HG02938 (cell line): Measurements from ENCODE around the gene TRDMT1.

Experiments
- ATAC-seq: cut with Tn5 transposase; IDR thresholded peaks from one replicate; pipeline ENCODE4 v1.9.1; 2021; ENCODE audit warnings: mild to moderate bottlenecking, moderate library complexity; ENCODE audit not compliant: unreplicated experiment

TRDMT1 gene

DNA sequence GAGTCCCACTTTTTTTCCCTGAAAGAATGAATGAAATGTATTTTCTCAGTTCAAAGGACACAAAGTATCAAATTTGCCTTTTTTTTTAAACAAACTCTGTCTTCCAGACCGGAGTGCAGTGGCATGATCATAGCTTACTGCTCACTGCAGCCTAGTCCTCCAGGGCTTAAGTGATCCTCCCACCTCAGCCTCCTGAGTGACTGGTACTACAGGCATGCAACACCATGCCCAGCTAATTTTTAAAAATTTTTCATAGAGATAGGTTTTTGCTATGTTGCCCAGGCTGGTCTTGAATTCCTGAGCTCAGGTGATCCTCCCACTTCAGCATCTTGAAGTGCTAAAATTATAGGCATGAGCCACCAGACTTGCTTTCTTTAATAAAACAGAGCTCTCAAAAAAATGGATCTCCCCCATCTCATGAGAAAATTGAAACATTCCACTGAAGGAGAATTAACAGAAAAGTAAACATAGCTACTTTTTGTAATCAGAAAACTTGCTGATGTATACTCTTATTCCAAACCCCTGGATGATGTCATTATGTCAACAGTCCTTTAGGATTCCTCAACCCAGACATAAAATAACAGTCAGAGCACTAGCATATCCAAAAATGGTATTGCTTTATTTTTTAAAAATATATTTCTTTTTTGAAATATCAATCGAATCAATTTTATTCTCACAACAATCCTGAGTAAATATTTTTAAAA is 12.3 kb upstream of the TRDMT1 start:
- ATAC-seq: no peak

DNA sequence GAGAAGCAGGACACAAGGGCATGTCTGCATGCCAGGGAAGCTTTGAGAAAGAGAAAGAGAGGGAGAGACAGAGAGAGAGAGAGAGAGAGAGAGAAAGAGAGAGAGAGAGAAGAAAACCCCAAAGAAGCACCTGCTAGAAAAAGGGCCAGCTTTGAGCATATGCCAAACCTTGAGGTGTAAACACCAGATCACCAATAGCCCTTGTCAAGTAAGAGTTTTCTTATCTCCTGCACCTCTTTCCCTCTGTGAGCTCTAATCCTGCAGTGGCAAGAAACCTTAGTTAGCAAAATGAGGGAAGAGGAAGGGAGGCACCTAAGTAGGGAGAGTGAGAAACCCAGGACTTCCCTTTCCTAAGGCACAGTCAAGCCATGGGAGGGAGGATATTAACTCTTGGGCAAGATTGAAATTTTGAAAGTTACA is 11.3 kb upstream of the TRDMT1 start:
- ATAC-seq: no peak

DNA sequence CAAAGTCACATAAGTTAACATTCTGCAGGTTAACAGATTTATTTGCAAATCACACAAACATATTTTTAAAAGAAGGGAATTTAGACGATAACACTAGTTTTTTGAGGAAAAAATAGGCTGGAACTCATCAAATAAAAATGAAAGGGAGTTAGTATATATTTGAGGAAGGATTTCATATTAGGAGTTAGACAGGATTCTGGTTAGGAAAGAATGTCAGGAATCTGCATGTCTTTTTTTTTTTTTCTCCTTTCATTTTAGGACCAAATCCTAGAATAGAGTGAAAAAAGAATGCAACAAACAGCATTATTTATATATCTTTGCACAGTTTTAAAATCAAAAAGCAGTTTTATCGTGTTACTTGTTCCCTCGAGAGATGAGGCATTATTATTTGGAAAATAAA is 8.9 kb upstream of the TRDMT1 start:
- ATAC-seq: no peak

DNA sequence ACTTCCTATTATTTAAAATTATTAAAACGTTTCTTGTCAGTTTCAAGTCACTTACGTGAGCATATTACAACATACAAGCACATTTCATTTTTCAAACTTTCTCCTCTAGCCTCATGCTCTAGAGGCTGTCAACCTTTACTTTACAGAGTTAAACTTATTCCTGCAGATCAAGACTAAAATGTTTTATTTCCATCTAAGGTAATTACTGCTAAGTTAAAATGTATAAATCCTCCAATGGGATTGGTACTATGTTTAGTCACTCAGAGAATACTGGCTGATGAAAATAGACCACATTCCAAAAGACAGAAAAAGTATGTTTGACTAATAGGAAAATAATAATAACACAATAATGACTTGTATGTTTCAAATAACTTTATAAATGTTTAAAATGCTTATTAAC is 8.4 kb upstream of the TRDMT1 start:
- no peak for ATAC-seq

DNA sequence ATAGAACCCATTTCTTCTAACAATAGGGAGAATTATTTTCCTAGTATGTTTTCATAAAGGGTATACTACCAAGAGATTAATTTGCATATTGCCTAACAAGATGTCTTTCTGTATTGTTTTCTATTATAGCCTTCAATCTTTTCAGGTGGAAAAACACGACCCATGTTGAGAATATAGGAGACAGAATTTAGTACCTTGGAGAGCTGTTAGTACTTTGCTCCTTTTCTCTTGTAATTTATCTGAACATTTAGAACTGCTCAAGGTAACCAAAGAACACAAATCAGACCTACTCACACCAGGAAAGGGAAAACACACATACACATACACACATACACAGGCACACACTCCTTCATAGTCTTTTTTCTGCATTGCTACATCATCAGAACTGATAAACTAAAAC is 7.8 kb upstream of the TRDMT1 start:
- no peak for ATAC-seq

DNA sequence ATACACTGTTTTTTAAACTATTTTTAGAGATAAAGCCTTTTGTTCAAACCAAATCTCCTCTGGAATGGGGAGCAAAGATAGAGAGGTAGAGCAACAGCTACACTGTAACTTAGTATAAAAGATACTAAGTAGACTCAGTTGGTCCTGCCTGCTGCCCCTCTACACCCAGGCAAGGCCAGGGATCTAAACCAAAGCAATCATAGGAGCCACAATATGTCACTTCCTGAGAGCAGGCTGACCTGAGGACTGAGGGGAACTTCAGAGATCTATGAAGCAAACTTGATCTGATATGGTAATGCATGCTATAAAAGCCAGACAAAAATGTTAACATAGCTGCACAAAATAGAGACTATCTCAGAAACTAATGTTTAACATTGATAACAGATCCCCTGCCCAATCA is 7.0 kb upstream of the TRDMT1 start:
- ATAC-seq: no peak

DNA sequence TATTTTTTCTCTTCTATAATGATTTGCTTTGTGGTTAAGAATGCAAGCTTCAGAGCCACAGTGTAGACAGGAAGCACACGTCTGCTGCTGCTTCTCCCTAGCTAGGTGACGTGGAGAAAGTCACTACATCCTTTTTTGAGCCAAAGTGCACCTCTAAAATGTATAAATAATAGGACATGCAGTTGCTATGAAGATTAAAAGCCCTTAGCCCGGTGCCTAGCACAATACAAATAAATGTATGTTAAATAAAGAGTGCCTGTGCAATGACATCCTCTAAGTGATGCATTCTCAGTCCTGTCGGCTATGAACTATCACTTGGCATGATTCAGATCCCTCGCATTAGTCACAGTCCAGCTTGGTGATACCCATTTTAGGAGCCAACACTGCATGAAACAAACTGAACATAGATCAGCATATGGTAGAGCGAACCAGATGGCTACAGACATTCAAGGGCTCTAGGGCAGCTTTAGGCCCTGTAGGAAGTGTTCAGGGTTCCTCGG is 4.8 kb upstream of the TRDMT1 start:
- ATAC-seq: peak; percentile 58

DNA sequence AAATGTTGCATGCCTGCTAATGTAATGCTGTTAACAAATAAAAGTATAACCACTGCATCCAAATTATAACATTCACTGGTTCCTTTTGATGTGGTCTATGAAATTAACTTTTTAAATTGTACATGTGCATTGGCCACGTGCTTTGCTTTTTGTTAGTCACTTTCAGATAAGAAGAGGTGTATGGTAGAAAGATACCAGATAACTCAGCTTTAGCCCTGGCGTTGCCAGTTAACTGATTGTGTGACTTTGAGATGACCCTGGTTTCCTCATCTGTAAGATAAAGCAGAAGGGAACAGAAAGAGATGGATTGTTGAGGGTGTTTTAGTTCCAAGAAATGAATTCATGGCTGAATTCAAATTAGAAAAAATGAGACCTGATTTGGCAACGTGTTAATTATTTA is 1.9 kb upstream of the TRDMT1 start:
- ATAC-seq: no peak

DNA sequence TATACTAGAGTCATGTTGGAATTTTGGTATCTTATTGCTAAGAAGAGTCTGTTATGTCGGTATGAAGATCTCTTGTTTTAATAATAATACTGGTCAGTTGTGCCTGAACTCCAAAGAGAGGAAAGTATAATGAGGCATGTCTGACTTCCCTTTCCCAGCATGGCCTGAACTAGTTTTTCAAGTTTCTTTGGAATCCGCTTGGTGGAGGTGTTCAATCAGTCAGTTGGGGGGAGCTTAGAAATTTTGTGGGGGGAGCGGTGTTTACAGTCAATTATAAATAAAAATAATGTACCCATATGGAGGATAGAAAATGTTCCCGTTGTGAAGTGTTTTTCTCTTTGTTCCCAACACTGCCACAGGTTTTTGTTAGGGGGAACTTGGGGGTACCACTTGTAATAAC is 1.5 kb upstream of the TRDMT1 start:
- no peak for ATAC-seq

DNA sequence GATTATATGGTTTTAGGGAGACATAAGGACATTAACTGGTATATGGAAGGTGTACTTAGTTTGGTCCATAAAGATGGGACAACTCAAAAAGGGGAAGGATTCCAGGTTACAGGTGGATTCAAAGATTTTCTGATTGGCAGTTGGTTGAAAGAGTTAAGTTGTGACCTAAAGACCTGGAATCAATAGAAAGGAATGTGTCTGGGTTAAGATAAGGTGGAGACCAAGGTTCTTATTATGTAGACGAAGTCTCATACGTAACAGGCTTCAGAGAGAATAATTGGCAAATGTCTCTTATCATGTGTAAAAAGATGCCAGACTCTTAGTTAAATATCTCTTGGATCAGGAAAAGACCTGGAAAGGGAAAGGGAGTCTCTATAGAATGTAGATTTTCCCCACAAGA is 1.0 kb upstream of the TRDMT1 start:
- no peak for ATAC-seq

DNA sequence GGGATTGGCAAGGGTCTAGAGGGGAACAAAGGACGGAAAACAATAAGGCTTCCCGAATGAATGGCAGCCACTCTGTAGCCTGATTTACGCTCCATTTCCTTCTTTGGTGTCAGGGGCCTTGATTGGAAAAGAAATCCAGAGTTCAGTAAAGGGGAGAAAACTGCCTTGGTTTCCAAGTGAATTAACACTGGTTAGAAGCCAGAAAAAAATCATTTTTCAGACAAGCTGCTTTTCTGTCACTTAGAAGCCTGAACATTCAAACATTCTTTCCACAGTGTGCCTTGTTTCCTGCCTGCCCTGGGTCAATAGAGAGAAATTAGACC is 283 bp upstream of the TRDMT1 start:
- ATAC-seq: no peak

DNA sequence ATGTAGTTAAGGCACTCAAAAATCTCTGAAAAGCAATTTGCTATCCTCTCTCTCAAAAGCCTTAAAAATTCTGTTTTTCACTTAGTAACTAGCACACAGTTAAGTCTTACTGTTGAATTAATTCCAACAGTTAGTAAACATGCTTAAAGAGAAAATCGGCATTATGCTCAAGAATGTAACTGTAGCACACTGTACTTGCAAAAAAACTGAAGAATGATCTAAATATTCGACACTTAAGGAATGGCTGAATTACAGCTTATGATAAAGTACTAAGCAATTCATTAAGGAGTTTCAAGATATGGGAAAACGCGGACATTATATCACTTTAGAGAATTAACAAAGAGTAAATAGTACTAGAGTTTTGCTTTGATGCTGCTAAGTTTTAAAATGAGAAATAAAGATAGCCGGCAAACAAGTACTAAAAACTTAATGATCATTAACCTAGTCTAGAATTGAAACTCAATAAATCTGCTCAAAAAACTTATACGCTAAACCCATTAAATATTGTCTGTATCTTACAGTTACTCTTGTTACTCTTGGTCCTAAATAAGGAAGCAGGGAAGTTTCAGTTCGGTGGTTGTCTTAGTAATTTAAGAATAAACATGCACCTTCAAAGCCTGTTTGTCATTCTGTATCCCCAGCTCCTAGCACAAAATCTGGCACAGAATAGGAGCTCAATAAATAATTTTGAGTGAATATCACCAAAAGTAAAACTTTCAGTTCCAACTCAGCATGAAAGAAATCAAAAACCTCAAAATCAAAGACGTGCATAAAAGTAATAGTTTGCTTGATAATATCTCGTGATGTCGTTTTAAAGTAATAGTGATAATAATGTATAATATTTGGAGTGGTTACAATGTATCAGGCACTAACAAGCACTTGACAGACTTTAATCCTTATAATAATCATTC is 1.2 kb downstream of the TRDMT1 start:
- peak; percentile 37 for ATAC-seq

DNA sequence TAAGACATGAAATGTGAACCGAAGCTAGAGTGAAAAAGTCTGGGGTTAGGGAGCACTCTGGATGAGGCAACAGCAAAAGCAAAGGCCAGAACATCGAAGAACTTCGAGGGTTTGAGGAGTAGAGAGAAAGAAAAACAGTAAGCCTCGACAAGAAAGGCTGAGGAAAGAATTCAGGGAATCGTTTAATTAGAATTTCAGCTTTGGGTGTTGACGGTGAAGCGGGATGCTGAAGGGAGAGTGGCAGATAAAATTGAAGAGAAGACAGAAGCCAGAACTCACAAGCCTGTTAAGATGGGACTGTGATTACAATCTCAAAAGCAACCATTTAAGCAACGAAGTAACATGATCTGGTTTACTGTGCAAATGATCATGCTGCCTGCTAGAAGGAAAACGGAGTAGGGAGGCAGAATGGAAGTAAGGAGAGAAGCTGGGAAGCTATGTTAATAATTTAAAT is 2.1 kb downstream of the TRDMT1 start:
- ATAC-seq: no peak

DNA sequence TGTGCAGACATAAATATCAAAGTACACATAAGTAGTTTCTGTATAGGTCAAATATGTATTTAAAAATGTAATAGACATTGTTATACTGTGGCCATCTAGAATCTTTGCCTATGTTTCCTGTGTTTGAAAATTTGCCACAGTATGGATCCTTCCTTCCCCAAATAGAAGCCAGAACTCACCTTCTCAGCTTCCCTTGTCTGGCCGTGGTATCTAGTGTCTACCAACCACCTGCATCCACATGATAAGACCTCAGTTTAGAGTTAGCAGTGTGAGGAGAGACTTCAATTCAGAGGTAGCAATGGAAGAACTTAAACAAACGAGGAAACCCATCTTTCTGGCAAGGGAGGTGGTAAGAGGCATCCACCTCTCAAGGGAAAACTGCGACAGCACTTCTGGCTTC is 4.9 kb downstream of the TRDMT1 start:
- no peak for ATAC-seq

DNA sequence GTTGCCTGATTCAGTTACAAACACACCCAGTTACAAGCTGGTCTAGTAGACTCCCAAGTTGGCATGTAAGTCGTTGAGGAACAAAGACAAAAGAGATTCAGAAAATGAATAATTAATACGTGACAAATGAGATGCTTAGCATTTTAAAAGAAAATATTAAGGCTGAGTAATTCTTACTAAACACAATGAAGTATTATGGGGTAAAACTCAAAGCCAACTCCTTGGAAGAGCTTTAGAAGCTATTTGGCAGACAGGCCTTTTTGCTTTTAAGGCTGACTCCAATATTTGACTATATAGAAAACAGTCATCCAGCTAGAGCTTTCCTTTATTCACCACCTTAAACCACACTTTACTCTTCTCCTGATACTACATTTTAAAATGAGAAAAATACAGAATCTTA is 5.4 kb downstream of the TRDMT1 start:
- ATAC-seq: no peak

DNA sequence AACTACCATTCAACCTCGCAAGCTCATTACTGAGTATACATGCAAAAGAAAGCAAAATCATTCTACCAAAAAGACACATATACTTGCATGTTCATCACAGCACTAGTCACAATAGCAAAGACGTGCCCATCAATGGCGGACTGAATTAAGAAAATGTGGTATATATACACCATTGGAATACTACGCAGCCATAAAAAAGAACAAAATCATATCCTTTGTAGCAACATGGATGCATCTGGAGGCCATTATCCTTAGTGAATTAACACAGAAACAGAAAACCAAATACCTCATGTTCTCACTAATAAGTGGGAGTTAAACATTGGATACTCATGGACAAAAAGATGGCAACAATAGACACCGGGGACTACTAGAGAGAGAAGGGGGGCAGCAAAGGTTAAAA is 6.4 kb downstream of the TRDMT1 start:
- ATAC-seq: no peak

DNA sequence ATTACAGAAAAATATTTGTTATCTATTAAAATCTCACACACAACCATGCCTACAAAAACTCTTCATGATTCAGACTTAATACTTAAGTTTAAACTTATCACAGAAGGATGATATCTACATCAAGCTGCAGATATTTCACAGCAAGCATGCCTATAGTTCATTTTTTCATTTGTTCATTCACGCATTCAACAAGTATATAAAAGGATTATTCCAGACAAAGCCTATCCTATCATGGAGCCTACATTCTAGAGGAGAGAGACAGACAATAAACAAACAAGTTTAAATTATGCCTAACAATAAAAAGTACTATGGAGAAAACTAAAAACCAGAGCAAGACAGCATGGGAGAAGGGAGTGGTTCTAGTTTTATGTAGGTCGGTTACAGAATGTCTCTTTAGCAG is 10.9 kb downstream of the TRDMT1 start:
- no peak for ATAC-seq

DNA sequence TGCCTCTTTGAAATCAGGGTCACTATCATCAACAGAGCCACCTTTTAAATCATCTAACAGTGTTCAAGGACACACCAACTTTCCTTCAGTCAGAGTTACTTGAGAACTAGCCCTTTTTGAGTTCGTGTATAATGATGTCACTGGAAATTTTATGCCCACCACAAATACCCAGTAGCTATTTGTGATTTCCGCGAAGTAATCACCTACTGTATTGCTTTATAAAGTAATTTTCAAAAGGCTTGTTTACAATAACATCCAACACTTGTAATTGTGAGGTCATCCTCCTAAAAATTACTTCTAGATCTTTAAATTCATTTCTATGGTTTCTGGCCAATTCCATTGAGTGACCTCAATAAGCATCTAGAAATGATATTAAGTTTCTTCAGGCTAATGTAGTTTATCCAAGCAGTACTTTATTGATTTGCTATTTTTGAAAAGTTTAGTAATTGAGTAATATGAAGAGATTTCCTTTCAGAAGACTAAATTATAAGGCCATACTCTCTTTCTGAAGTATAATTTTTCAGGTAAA is 12.8 kb downstream of the TRDMT1 start:
- no peak for ATAC-seq

DNA sequence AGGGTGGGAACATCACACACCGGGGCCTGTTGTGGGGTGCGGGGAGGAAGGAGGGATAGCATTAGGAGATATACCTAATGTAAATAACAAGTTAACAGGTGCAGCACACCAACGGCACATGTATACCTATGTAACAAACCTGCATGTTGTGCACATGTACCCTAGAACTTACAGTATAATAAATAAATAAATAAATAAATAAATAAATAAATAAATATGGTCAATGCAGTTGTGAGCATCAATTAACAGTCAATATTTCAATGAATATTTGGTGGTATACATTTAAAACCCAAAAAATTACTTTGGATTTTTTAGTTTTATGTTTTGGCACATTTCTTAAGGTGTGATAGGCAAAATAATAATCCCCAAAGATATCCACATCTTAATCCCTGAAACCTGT is 15.6 kb downstream of the TRDMT1 start:
- ATAC-seq: no peak

DNA sequence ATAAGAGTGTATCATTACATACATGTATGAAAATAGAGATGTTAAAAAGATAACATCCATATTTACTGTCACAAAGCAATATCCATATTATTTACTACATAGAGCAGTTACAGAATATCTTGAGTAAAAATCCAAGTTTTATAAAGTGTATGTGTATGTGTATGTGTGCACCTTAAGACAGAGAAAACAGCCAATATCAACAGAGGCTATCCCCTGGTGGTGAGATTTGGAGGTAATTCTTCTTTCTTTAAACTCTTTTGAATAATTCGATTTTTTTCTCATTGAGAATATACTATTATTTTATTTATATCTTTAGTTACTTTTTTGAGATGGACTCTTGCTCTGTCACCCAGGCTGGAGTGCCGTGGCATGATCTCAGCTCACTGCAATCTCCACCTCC is 18.4 kb downstream of the TRDMT1 start:
- ATAC-seq: no peak

DNA sequence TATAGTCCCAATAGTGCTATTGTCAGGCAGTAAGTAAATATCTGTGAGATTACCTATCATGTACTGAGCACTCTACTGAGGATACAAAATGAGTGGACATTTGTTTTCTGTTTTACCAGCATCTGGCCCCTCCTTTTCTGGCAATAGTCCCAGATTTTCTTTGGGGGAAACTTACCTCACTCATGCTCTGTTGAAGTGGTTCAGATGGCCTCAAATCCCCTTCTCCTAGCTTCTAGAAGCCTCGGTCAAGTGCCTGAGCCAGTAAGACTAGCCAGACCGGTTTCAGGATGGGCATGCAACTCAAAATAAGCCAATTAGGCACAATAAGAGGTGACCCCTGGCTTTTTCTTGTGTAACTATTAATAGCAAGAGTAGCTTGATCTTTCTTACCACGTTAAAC is 19.7 kb downstream of the TRDMT1 start:
- ATAC-seq: no peak

DNA sequence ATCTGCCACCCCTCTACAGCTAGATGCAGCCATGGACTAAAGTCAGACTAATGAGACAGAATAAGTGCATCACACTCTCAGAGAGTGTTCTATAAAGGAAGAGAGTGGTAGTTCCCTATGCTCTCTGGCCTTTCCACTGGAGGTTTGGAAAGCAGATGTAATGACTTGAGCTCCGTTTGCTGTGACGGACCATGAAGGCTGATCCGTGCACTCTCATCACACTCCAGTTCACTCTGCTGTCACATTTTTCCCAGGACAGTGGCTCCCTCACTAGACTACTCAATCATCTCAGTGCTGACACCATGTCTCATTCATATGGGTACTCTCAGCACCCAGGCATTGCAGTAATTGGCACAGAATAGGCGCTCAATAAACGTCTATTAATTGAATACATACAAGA is 20.4 kb downstream of the TRDMT1 start:
- ATAC-seq: no peak
